ENCODE measurements around the gene GIMAP2. TPM values are rescaled to one million over a fixed set of nuclear protein-coding genes. Genes with fewer than 3 reads are reported as not detected.
"Not testable (repeated sequence)": the region's sequence is repeated elsewhere in the genome, so short reads cannot be mapped to it uniquely, and the experiment has no call there.

The GIMAP2 gene
- 5.5 and 7.0 TPM in 2 replicates for total RNA-seq (2014; rRNA removed; shearing (Covaris generic))

DNA sequence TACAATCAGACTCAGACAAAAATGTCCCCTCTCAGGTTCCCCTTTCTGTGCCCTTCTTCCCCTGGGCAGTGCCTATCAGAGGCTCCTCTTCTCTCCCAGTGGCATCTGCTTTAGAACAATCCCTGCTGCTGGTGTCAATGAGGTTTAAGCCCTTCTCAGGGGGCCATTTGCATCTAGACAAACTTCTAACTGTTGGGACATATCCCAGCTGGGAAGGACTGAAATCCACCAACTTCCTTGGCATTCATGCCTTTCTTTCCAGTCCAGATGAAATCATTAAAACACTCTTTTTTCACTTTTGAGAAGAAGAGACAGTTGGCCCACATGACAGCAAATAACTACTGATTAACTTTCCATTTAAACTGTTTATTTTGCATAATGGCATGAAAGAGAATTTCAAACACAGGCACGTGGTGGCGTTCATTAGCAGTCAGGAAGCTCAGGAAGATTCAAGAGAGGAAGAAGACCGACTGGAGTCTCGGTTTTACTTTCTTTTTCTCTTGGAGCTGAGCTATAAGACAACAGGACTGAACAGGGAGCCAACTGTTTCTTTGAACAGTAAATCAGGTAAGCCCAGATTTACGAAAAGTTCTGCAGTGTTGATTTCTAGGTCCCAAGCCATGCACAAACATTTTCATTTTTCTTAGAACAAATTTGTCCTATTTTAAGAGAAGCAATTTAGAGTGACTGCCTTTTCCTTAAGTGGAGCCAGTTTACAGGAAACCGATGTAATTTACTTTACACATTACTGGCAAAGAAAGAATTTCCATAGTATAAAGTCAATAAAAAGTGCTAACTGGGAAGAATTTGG, at the start of gene GIMAP2:
TSS of gene GIMAP2 (plus strand) at position 488 of the 811 bp plus-strand sequence. CDS start 1,354 bp downstream, outside the sequence.
- DNase-seq (ENCODE audit: low read depth), result peak; percentile 65

DNA sequence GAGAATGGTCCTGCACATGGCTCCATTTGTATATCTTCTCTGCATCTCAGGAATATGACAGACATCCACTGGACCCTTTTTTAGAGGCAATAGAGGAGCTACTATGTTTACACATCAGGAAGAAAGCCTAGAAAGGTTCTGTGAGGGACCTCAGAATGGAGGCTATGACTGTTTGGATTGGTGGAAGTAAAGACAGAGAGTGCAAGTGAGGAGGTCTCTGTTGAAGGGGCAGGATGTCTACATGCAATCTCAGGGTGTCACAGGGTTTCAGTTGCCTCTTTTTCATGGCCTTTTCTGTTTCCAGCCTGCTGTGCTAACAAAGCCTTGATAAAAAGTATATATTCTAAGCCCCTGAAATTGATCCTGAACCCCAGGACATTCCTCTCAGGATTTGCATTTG, 43.7 kb upstream of the GIMAP2 start:
- no peak for DNase-seq (ENCODE audit: low read depth)

- DNase-seq (ENCODE audit: low read depth), result no peak
These were observed 42.6 kb upstream of the GIMAP2 start for GRCh38 chr7:150642926-150643325.

- no peak for DNase-seq (ENCODE audit: low read depth)
These were observed 40.1 kb upstream of the GIMAP2 start for GRCh38 chr7:150645259-150646020.

- DNase-seq (ENCODE audit: low read depth), result no peak
These were observed 37.0 kb upstream of the GIMAP2 start for GRCh38 chr7:150648353-150649079.

GRCh38 chr7:150649080-150649385, 36.5 kb upstream of the GIMAP2 start:
- no peak for DNase-seq (ENCODE audit: low read depth)

- no peak for DNase-seq (ENCODE audit: low read depth)
These were observed 30.8 kb upstream of the GIMAP2 start for GRCh38 chr7:150654692-150655091.

DNA sequence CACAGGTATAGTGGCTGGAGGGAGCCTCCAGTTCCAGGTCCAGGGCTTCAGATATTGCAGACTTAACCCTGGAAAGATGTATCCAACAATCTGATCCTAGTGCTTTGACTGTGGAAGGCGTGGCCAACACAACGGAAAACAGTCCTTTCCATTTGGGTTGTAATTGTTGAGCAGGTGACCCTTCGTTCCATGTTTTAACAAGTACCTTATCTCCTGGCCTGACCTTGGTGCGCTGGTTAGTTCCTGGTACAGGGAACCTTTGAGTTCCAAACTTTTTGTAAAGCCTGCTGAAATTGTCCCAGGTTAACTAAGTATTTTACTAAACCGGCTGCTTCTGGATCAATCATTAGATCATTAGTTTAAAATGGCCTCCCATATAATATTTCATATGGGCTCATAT, 29.5 kb upstream of the GIMAP2 start:
- no peak for DNase-seq (ENCODE audit: low read depth)

GRCh38 chr7:150657526-150657925, 28.0 kb upstream of the GIMAP2 start:
- DNase-seq (ENCODE audit: low read depth), result no peak

DNA sequence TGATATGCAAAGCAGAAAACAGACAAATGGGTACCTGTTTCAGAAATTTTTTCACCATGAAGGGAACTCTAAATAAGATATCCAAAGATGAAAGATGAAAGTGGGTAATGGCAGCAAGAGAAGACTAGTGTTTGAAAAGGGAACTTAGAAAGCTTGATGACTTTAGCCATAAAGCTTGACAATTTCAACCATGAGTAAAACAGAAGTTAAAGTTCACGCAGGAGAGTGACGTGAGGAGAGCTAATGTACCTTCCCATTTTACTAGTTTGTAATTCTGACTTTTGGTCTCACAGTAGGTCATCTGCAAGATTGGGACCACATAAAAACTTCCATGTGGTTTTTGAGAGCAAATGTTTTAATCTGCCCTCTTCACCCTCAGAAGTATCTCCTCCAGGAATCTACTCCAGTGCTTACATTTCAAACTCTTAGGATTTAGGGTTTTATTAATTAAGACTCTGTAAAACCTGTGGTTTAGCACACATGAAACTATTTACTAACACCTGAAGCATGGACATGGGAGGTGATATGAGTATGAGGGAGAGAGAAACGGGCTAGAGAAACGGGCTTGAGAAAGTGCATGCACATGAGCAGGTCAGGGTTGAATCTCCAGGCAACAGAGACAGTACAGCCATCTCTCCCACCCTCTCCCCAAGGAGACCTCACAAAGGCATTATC, 24.4 kb upstream of the GIMAP2 start:
- DNase-seq (ENCODE audit: low read depth), result no peak

DNA sequence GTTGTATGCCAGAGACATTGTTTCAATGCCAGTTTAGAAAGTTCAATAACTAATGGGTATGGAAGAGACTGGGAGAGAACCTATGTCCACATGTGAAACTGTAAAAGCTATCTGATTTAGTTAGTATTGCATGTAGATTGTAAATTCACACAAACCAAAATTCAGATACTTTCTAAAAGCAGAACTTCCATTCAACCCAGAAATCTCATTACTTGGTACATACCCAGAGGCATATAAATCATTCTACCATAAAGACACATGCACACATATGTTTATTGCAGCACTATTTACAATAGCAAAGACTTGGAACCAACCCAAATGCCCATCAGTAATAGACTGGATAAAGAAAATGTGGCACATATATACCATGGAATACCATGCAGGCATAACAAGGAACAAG, 22.7 kb upstream of the GIMAP2 start:
- DNase-seq (ENCODE audit: low read depth), result not testable (repeated sequence)

- DNase-seq (ENCODE audit: low read depth), result no peak
These were observed 21.6 kb upstream of the GIMAP2 start for GRCh38 chr7:150663802-150664494.

GRCh38 chr7:150665089-150665748, 20.3 kb upstream of the GIMAP2 start:
- DNase-seq (ENCODE audit: low read depth), result no peak

DNA sequence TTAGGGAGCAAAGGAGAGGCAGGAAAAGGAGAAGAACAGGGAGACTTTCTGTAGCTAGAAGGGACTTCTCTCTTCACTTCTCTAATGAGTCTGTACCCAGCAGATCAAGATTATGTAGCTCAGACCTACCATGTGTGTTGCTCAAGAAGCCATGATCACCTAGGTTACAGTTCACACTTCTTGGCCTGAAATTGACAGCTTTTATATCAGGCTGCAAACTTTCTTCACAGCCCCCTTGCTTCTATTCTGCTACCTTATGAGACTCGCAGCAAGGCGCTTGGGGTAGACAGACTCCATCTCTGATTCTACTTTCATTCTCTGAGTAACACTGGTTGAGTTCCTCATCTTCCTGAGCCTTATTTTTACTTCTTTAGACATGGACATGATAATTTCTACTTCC, 19.6 kb upstream of the GIMAP2 start:
- no peak for DNase-seq (ENCODE audit: low read depth)

- DNase-seq (ENCODE audit: low read depth), result no peak
These were observed 19.1 kb upstream of the GIMAP2 start for GRCh38 chr7:150666412-150666811.

DNA sequence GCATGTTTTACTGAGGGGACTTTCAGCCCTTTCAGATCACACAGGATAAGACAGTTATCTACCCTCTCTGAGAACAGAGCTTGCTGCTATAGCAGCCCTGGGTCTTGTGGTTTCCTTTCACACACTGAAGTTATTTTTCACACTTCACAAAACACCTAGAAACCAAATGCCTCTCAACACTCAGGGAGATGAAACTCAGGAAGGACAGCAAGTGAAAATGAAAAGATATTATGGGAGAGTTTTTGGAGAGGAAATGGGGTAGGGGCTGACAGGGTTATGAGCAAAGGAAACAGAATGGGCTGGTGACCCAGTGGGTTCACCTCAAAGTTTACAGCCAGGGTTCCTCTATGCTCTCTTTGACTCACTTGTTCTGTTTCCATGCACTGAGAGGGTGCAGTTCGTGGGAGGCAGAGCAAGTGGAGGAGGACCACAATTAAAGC, 17.0 kb upstream of the GIMAP2 start:
- DNase-seq (ENCODE audit: low read depth), result no peak

GRCh38 chr7:150668977-150669376, 16.5 kb upstream of the GIMAP2 start:
- DNase-seq (ENCODE audit: low read depth), result no peak

GRCh38 chr7:150671798-150672585, 13.5 kb upstream of the GIMAP2 start:
- not testable (repeated sequence) for DNase-seq (ENCODE audit: low read depth)

DNA sequence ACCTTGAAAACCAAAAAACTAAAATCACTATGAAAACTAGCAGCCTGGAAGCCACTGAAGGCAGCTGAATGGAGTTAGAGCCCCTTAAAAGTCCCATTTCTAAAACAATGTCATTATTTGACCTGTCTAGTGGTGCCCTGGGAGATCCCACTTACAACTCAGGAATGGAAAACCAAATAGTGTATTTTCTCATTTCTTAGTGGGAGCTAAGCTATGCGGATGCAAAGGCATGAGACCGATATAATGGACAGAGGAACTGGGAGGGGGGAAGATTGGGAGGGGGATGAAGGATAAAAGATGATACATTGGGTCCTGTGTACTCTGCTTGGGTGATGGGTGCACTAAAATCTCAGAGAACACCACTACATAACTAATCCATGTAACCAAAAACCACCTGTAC, 9.8 kb upstream of the GIMAP2 start:
- no peak for DNase-seq (ENCODE audit: low read depth)

- not testable (repeated sequence) for DNase-seq (ENCODE audit: low read depth)
These were observed 9.2 kb upstream of the GIMAP2 start for GRCh38 chr7:150676276-150676675.

All from Daoy (cell line).